SK-N-MC (cell line): ENCODE data around the gene SERPINA9.

Experiments used
- DNase-seq: peaks from one replicate; pipeline ENCODE4 v3.0.0-alpha.2; 2011; ENCODE audit warnings: low read depth, low spot score
- H3K27ac ChIP-seq: fragments of 200-600 bp; sonication (generic); 2 replicates; pipeline ENCODE4 v1.5.1; 2016; ENCODE audit warnings: mixed run types
- H3K36me3 ChIP-seq: fragments of 200-600 bp; sonication (generic); 2 replicates; pipeline ENCODE4 v1.6.1; 2017; ENCODE audit warnings: antibody characterized with exemption, low read length, mixed read lengths; ENCODE audit not compliant: insufficient read depth
- H3K4me3 ChIP-seq: fragments of 200-600 bp; sonication (generic); 2 replicates; pipeline ENCODE4 v1.5.1; 2016
- H3K9ac ChIP-seq: fragments of 200-600 bp; sonication (generic); 2 replicates; pipeline ENCODE4 v1.8.0; 2017; ENCODE audit warnings: mixed run types, mixed read lengths; ENCODE audit not compliant: insufficient read length
- H3K9me3 ChIP-seq: fragments of 200-600 bp; sonication (generic); 2 replicates; pipeline ENCODE4 v1.6.1; 2017; ENCODE audit warnings: low read depth, mild to moderate bottlenecking, antibody characterized with exemption, low read length, moderate library complexity, mixed read lengths
- EZH2 ChIP-seq: fragments of 200-600 bp; sonication (generic); IDR thresholded peaks from one replicate; pipeline ENCODE4 v1.6.1; 2017; ENCODE audit warnings: antibody characterized with exemption
- FOXP2 ChIP-seq: optimal IDR thresholded peaks from 2 replicates; pipeline ENCODE3; 2011; ENCODE audit warnings: mild to moderate bottlenecking, moderate library complexity; ENCODE audit not compliant: insufficient read depth; ENCODE audit errors: extremely low read length, control extremely low read depth
- POLR2AphosphoS5 ChIP-seq: IDR thresholded peaks from 2 replicates; pipeline ENCODE4 v1.6.1; 2012; ENCODE audit warnings: mild to moderate bottlenecking, low read depth, low read length, borderline replicate concordance

Gene SERPINA9

GRCh38 chr14:94469261-94469660 lies 6.7 kb downstream of the SERPINA9 start:
- H3K27ac ChIP-seq, result no peak overlapping the region
- TF ChIP-seq POLR2AphosphoS5 (no peak), FOXP2 (no peak), EZH2 (no peak)
- DNase-seq, result no peak
- no peaks in the 10 kb centered on the region for H3K9me3 ChIP-seq
- H3K9ac ChIP-seq, result no peak overlapping the region
- H3K36me3 ChIP-seq, result no peaks in the 10 kb centered on the region
- H3K4me3 ChIP-seq, result no peak overlapping the region

- H3K4me3 ChIP-seq, result no peak overlapping the region
- TF ChIP-seq POLR2AphosphoS5 (no peak), FOXP2 (no peak), EZH2 (no peak)
- DNase-seq, result no peak
- H3K27ac ChIP-seq, result no peak overlapping the region
- no peaks in the 10 kb centered on the region for H3K36me3 ChIP-seq
- no peaks in the 10 kb centered on the region for H3K9me3 ChIP-seq
- H3K9ac ChIP-seq, result no peak overlapping the region
These were observed 8.1 kb downstream of the SERPINA9 start for GRCh38 chr14:94467728-94468520.

- TF ChIP-seq FOXP2 (no peak), EZH2 (no peak), POLR2AphosphoS5 (no peak)
These were observed 9.2 kb downstream of the SERPINA9 start for GRCh38 chr14:94466706-94467370.

GRCh38 chr14:94465042-94465441 lies 11.0 kb downstream of the SERPINA9 start:
- no peaks in the 10 kb centered on the region for H3K9me3 ChIP-seq
- H3K36me3 ChIP-seq, result no peaks in the 10 kb centered on the region
- H3K4me3 ChIP-seq, result no peak overlapping the region
- TF ChIP-seq FOXP2 (no peak), POLR2AphosphoS5 (no peak), EZH2 (no peak)
- H3K27ac ChIP-seq, result no peak overlapping the region
- H3K9ac ChIP-seq, result no peak overlapping the region
- no peak for DNase-seq

More at GRCh38 chr14:94466706-94467370, 9.2 kb downstream of the SERPINA9 start:
- Histone ChIP-seq H3K9ac (no peak overlapping the region), H3K27ac (no peak overlapping the region), H3K36me3 (no peaks in the 10 kb centered on the region), H3K4me3 (no peak overlapping the region), H3K9me3 (no peaks in the 10 kb centered on the region)
- DNase-seq, result no peak

GRCh38 chr14:94464290-94464689 lies 11.7 kb downstream of the SERPINA9 start:
- Histone ChIP-seq H3K9me3 (no peaks in the 10 kb centered on the region), H3K9ac (no peak overlapping the region), H3K27ac (no peak overlapping the region), H3K4me3 (no peak overlapping the region), H3K36me3 (no peaks in the 10 kb centered on the region)
- no peak for DNase-seq
- TF ChIP-seq POLR2AphosphoS5, result no peak
- TF ChIP-seq FOXP2, result no peak
- TF ChIP-seq EZH2, result no peak

- H3K9ac ChIP-seq, result no peak overlapping the region
- no peaks in the 10 kb centered on the region for H3K36me3 ChIP-seq
- no peak for TF ChIP-seq EZH2
- no peak for TF ChIP-seq POLR2AphosphoS5
- TF ChIP-seq FOXP2, result no peak
- DNase-seq, result no peak
- no peak overlapping the region for H3K4me3 ChIP-seq
- no peaks in the 10 kb centered on the region for H3K9me3 ChIP-seq
- no peak overlapping the region for H3K27ac ChIP-seq
These were observed 13.0 kb downstream of the SERPINA9 start for GRCh38 chr14:94462763-94463572.

GRCh38 chr14:94462219-94462551 lies 13.8 kb downstream of the SERPINA9 start:
- Histone ChIP-seq H3K9ac (no peak overlapping the region), H3K9me3 (no peaks in the 10 kb centered on the region), H3K27ac (no peak overlapping the region), H3K36me3 (no peaks in the 10 kb centered on the region), H3K4me3 (no peak overlapping the region)
- TF ChIP-seq FOXP2 (no peak), EZH2 (no peak)
- DNase-seq, result no peak

GRCh38 chr14:94461526-94462218 lies 14.3 kb downstream of the SERPINA9 start:
- Histone ChIP-seq H3K27ac (no peak overlapping the region), H3K36me3 (no peaks in the 10 kb centered on the region), H3K4me3 (no peak overlapping the region), H3K9me3 (no peaks in the 10 kb centered on the region), H3K9ac (no peak overlapping the region)
- DNase-seq, result no peak
- TF ChIP-seq EZH2 (no peak), FOXP2 (no peak), POLR2AphosphoS5 (no peak)
